Measurements from ENCODE around the gene LIN9.
A peak's percentile ranks its signal among the peaks of the same experiment; 100 is the strongest.

Gene LIN9

GRCh38 chr1:226185141-226186036 is 123.6 kb downstream of the LIN9 start:
- ChIA-PET POLR2A (interaction anchor here (0.6 to 0.7 kb wide), 2 partner anchors 58 to 1541 kb away, joined by 7 to 10 read pairs; no protein-coding TSS in a partner anchor), CTCF (interaction anchor here (1.2 to 2.7 kb wide), 6 partner anchors 12 to 195 kb away, joined by 3 to 19 read pairs (median 6); no protein-coding TSS in a partner anchor)
- no peak for TF ChIP-seq CTCF (IDR thresholded peaks at IDR 0.05; ENCODE audit: control extremely low read depth, extremely low read depth, low read depth, missing control alignments)
- DNase-seq (ENCODE audit: extremely low spot score) = no peak

- DNase-seq (ENCODE audit: extremely low spot score) = peak; percentile 30
- ChIA-PET POLR2A (interaction anchor here (0.7 kb wide), 2 partner anchors 405 to 450 kb away, joined by 3 to 5 read pairs; partner anchors contain the start of gene SRP9), CTCF (interaction anchor here (0.7 to 5.2 kb wide), 16 partner anchors 10 to 226 kb away, joined by 3 to 55 read pairs (median 6); partner anchors contain the start of genes LIN9 and PARP1)
- peak; percentile 30 for TF ChIP-seq CTCF (IDR thresholded peaks at IDR 0.05; ENCODE audit: control extremely low read depth, extremely low read depth, low read depth, missing control alignments)
These were observed 126.8 kb downstream of the LIN9 start for GRCh38 chr1:226181996-226182714.

Data from GM10248 (cell line).